Retina (tissue), 1 donor: ENCODE measurements around the gene ADO.

Experiments used
- DNase-seq: peaks from one replicate; pipeline ENCODE4 v3.0.0-alpha.2; 2016

ADO gene

GRCh38 chr10:62819141-62819920, 14.8 kb downstream of the ADO start:
- DNase-seq: peak; percentile 33

DNA sequence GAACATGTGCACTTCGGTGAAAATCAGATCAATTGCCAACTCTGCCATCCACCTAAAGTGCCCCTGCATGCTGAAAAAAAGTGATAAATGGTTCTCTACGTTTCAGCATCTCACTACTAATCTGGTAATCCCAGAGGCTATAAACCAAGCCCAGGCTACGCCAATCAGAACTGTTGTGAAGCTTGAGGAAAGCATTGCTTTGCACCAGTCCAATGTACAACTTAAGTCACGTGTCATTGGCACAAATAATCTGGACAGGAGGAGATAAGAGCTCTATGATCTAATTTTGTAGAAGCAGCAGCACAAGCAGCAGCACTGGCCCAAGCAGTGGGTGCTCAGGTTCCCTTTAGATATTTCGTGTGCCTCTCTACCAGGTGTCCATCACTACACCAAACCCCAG, 16.1 kb downstream of the ADO start:
- no peak for DNase-seq

GRCh38 chr10:62826273-62826672, 21.8 kb downstream of the ADO start:
- DNase-seq: no peak

DNA sequence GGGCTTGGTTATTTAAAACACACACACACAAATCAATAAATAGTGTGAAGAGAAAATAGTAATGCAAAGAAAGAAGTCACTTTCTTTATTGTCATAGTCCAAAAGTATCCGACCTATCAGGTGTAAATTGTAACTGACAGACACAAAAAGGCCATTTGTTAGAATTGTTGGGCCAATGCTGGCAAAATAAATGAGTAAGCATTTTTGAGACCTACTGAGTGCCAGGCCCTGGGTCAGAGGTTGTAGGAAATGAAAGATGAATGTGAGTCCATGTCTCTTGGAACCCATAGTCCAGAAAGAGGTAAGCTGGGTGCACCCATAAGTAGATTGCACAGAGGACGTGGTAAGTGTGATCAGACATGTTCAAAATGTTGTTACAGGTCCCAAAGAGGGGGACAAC, 25.1 kb downstream of the ADO start:
- no peak for DNase-seq

DNA sequence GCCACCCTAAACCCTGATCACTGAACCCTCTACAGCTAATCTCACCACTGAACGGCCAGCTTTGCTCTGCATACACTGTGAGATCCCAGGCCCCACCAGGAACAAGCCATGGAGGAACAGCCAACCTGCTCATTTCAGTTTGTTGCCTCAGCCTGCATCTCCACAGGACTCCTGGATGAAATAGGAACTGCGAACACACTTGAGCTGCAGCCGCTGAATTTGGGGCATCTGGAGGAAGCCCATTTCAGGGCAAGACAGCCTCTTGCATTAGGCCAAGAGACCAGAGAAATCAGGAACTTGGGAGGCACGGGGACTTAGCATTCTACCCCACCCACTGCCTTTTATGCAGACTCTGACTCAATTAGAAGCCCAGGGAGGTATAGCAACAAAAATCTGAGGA, 26.2 kb downstream of the ADO start:
- DNase-seq: no peak

DNA sequence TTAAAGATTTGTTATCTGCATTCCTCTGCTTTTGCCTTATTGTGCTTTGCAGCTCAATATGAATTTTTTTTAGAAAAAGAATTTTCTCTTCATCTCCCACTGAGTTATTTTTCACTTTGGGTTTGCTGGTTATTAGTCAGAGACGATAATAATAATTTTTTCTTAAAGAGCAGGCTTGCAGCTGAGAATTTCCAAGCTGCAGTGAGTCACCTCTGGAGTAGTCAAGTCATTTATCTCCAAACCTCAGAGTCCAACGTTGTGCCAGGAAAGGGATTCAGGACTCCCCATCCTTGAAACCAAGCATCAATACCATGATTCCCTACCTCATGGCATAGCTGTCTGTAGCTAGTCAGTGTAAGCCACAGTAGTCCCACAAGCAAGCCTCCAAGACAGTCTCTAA, 26.8 kb downstream of the ADO start:
- DNase-seq: no peak

GRCh38 chr10:62839590-62839989, 35.1 kb downstream of the ADO start:
- DNase-seq: no peak

GRCh38 chr10:62842983-62843382, 38.5 kb downstream of the ADO start:
- DNase-seq: no peak

GRCh38 chr10:62843600-62843999, 39.1 kb downstream of the ADO start:
- DNase-seq: no peak

DNA sequence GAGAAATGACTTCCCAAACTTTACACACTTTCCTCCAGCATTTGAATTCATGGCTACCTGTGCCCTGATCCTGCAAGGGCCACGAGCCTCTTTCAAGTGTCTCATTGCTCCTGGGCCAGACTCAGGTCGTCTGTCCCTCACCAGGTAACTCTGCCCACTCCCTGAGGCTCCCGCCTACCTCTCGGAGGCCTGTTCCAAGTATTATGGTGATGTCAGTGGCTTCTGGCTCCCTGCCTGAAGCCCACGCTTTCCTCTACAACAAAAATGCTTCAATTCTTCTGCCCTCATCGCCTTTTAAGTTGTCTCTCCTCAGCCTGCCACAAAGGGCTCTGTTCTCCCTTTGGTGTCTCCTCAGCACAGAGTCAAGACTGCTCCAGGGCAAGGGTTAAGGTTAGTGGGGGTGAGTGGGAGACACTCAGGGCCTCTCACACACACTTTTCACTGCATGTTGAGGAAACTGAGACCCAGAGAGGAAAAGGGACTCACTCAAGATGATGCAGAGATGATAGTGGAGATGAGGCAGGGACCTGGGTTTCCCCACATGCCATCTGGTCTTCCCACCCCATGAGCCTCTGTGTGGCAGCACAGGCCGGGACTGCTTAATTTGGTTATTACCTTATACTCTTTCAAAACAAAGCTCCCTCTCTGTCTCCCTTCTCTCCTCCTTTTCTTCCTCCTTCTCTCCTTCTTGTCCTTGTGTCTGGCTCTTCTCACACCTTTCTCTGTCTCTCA, 39.9 kb downstream of the ADO start:
- DNase-seq: no peak

- DNase-seq: no peak
Measured at GRCh38 chr10:62847433-62847832, 42.9 kb downstream of the ADO start.

DNA sequence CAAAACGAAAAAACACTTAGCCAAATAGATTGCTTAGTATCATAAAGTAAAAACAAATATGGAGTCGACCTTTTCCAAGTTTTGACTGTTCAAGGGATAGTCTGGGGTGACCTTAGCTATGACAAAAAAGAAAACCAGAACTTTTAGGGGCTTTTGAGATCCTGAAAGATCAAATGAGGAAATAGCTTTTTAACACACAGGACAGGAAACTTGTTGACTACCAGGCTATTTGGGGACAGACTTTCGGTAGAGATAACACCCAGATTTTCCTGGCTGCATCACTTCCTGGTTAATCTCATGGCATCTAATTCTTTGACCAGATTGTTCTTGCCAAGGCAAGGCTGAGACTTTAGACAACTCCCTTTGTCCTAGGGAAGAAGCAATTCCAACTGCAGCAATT, 46.1 kb downstream of the ADO start:
- DNase-seq: no peak

DNA sequence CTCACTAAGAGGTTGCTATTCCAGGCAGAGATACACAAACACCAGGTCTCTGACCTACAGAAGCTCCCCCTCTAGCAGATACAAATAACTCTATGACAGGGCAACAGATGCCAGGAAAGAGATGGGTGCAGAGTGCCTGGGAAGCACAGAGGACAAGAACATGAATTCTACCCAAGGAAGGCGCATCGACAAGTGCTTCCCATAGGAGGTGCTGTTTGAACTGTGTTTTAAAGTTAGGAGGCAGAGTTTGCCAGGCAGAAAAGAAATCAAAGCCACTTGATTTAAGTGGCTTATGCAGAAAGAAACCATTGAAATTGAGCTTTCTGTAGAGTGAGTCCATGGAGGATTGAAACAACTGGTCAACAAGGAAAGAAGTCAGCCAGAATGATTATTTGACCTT, 46.9 kb downstream of the ADO start:
- no peak for DNase-seq

DNA sequence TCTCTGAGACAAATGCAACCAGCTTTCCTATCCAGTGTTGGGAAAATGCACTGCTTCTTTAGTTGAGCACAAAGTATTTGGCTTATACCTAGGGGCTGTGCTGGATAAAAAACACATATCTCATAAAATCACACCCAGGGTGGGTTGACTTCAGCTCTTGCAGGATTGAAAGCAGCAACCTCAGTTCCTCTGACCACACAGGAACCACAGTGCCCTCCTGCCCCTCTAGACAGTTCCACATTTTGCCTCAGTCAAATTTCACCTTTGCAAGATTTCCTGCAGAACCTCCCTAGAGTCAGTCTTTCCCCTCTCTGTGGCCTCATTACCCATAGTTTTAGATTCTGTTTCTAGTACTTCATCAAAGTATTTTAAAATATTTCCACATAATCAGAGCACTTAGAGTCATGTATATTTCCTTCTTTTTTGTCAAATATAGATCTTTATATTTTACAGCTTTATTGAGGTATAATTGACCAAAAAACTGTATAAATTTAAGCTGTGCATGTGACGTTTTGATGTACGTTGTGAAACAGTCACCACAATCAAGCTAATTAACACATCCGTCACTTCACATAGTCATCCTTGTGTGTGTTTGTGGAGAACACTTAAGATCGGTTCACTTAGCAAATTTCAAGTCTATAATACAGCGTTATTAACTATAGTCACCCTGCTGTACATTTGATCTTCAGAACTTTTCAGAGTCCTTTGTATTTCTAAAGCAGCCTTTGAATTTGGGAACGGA, 48.6 kb downstream of the ADO start:
- DNase-seq: no peak

GRCh38 chr10:62853710-62854109, 49.2 kb downstream of the ADO start:
- no peak for DNase-seq

DNA sequence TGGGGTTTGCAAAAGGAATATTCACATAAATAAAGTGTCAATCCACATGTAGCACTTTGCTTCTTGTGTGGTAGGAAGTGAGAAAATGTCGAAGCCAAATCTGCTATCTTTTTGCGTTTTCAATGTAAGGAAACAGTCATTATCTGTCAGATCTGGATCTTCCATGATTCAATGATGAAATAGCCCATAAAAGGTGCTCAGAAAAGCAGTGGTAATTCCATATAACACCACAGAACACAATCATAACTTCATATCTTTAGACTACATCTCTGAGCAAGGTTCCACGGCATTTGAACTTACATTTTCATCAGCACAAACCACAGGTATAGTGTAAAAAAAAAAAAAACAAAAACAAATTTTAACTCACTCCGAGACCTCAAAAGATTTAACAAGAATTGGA, 51.5 kb downstream of the ADO start:
- DNase-seq: no peak
